HG03558 (cell line): ENCODE results near the gene KIF23.

Experiments
- ATAC-seq: cut with Tn5 transposase; IDR thresholded peaks from one replicate; pipeline ENCODE4 v1.9.1; 2021; ENCODE audit warnings: moderate number of reproducible peaks; ENCODE audit not compliant: unreplicated experiment; ENCODE audit errors: extremely low read depth

The KIF23 gene

DNA sequence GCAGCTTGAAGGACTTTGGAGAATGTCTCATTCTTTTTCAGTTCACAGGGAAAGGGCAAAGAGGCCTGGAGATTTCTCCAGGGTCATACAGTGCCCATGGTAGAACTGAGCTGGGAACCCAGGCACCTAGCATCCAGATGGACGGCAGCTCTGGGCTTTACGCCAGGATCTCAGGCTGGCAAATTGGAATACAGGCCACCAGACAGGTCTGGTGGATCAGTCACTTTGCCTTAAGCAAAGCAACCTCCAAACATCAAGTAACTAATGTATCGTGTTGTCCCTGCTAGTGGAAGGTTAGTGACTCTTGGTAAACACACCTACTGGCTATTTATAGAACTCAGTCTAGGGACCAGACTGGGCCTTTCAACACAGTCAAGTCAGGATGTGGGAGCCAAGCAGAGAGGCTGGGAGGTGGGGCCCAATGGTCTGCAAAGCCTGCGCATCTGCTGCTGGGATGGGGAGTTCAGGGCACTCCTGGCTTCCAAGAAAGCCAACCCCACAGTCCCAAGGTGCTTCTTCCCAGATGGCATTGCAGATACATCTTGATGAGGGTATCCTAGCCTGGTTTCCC is 68.6 kb downstream of the KIF23 start:
- ATAC-seq: no peak

DNA sequence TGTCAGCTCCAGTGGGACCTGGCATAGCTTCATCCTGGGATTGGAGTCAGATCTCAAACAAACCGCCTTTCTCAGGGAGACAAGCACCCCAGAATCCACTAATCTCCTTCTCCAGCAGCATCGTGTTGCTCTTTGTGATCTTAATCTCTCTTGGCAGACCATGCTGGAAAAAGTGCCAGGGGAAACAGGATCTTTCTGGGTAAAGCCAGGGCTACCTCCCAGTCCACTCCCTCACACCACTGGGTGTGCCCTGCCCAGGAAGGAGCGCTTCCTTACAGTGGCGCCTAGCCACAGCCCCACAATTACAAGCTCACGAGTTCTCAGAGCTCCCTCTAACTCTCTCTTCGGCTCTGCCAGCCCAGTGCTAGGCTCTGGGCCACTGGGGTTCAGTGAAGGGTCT is 70.7 kb downstream of the KIF23 start:
- no peak for ATAC-seq

GRCh38 chr15:69486481-69487110 is 72.4 kb downstream of the KIF23 start:
- ATAC-seq: no peak

DNA sequence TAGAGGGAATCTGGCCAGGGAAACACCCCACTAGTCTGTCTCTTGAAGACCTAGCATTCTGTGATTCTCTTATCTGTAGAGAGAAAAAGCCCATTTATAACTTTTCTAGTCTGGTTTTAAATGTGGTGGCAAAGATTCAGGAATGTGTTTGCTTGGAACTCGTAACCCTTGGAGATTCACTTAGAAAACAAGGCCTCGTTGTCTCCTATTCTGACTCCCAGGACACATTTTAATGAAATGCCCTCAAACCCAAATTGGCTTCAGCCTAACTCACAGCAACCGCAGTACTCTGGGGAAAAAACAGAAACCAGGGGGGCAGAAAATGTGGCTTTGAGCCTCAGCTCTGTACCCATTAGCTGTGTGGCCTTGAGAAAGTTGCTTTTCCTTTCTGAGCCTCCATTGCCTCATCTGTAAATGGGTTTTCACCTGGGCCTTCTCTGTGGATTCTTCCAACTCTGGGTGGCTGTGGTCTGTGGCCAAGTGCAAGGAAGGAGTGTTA is 75.0 kb downstream of the KIF23 start:
- no peak for ATAC-seq

- no peak for ATAC-seq
These were observed 76.3 kb downstream of the KIF23 start for GRCh38 chr15:69490356-69491037.

DNA sequence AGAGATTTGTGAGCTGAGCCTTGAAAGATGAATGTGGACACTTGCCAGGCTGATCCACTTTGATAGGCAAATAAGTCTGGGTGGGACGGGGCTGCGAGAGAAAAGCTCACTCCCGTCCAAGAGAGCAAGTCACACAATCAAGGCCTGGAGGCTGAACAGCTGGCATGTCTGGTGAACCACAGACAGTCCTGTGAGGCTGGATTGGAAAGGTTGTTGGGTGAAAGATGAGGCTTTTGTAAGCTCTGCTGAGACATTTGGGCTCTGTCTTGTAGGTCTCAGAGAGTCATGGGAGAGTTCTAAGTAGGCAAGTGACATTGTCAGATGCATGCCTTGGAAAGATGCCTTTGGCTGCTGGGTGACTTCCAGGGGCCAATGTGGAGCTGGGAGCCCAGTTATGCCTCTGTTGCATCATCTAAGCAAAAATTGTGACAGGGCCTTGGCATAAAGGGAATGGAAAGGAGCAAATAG is 76.9 kb downstream of the KIF23 start:
- no peak for ATAC-seq

DNA sequence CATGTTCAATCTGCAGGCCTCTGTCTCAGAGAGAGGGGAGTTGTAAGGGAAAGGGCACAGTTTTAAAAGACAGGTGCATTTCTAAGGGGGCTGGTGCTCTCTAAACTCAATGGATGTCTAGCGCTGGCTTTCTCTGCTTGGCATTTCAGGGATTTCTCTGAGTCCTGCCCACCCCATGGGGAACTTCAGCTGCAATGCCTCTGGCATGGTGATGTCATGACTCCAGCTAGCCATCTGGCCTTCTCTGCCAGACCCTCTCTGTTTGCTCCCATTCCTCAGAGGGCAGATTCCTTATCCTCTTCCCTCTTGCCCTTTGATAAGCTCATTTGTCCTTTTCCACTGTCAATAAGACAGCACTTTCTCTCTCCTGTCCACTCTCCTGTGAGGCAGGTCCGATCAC is 79.3 kb downstream of the KIF23 start:
- no peak for ATAC-seq

DNA sequence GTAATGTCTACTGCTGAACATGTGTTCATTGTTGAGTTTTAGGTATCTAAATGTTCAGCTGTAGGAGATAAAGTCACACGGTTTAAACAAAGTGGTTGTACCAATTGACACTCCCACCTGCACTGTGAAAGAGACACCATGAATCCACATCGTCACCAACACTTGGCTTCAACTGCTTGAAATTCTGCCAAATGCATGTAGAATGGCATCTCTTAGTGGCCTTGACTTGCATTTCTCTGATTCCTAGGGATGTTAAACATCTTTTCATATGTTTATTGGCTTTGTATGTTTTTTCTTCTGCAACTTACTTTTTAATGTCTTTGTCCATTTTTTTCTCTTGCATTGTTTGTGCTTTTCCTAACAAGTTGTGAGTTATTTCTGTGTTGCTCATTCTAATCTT is 81.9 kb downstream of the KIF23 start:
- no peak for ATAC-seq

DNA sequence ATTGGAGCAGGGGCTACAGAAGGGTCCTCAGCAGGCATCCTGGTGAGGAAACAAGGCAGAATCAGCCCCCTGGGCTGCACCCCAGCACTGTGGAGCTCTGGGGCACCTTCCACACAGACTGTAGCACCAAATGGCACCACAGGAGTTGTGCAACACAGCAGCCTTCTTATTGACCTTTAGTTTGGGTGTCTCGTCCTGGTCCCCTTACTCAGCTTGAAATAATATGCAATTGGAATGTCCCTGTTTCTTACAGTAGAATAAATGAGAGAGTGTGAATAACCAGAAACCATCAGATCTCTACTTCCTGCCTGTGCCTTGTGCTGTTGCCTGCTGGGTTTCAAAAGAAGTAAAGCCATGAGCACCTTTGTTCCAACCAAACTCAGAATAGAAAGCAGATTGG is 82.9 kb downstream of the KIF23 start:
- no peak for ATAC-seq

DNA sequence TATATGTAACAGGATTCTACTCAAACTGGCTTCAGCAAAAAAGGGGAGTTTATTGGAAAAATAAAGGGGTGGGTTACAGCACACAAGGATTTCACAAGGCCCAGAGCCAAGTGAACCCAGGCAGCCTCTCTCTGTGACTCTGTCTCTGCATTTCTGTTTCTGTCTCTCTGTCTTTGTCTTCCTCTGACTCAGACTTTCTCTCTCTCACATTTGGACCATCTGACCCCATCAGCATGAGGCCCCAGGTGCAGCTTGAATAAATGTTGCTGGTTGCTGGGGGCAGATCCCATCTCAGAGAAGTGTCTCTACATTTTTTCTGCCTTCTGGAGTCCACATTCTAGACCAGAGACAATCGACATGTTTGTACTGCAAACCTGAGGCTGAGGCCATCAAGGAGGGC is 83.5 kb downstream of the KIF23 start:
- ATAC-seq: no peak
